Hepatocyte (in vitro differentiated cells): Measurements from ENCODE around the gene SLC25A25. TPM values are rescaled to one million over a fixed set of nuclear protein-coding genes. Genes with fewer than 3 reads are reported as not detected.
A peak's percentile ranks its signal among the peaks of the same experiment; 100 is the strongest.

ENCODE experiments used
- DNase-seq: peaks from one replicate; pipeline ENCODE4 v3.0.0-alpha.2; 2016; ENCODE audit warnings: low spot score
- H2AFZ ChIP-seq: fragments of 200-600 bp; sonication (generic); 2 replicates; pipeline ENCODE4 v1.6.0; 2016; ENCODE audit warnings: antibody characterized with exemption, mild to moderate bottlenecking
- H3K27ac ChIP-seq: fragments of 200-600 bp; sonication (generic); 2 replicates; pipeline ENCODE4 v1.5.1; 2016; ENCODE audit warnings: mild to moderate bottlenecking
- H3K27me3 ChIP-seq: fragments of 200-600 bp; sonication (generic); 2 replicates; pipeline ENCODE4 v1.6.1; 2016
- H3K36me3 ChIP-seq: fragments of 200-600 bp; sonication (generic); replicated peaks from 2 replicates; pipeline ENCODE4 v1.5.1; 2016; ENCODE audit warnings: low read depth; ENCODE audit not compliant: insufficient read depth
- H3K4me1 ChIP-seq: fragments of 200-600 bp; sonication (generic); 2 replicates; pipeline ENCODE4 v1.5.1; 2016; ENCODE audit warnings: mild to moderate bottlenecking, moderate library complexity; ENCODE audit not compliant: insufficient read depth
- H3K4me2 ChIP-seq: fragments of 200-600 bp; sonication (generic); 2 replicates; pipeline ENCODE4 v1.6.0; 2016
- H3K4me3 ChIP-seq: fragments of 200-600 bp; sonication (generic); 2 replicates; pipeline ENCODE4 v1.5.1; 2016; ENCODE audit warnings: mild to moderate bottlenecking
- H3K79me2 ChIP-seq: fragments of 200-600 bp; sonication (generic); 2 replicates; pipeline ENCODE4 v1.6.0; 2017; ENCODE audit warnings: mild to moderate bottlenecking
- H3K9me2 ChIP-seq: fragments of 200-600 bp; sonication (generic); replicated peaks from 2 replicates; pipeline ENCODE4 v1.6.0; 2017; ENCODE audit warnings: mild to moderate bottlenecking; ENCODE audit not compliant: insufficient read depth
- H3K9me3 ChIP-seq: fragments of 200-600 bp; sonication (generic); 2 replicates; pipeline ENCODE4 v1.5.1; 2016; ENCODE audit warnings: low read depth, mild to moderate bottlenecking
- H4K20me1 ChIP-seq: fragments of 200-600 bp; sonication (generic); 2 replicates; pipeline ENCODE4 v1.6.0; 2016; ENCODE audit warnings: mild to moderate bottlenecking; ENCODE audit not compliant: insufficient read depth, poor library complexity, severe bottlenecking
- CTCF ChIP-seq: fragments of 200-600 bp; sonication (generic); IDR thresholded peaks from 2 replicates; pipeline ENCODE4 v1.5.1; 2016; ENCODE audit warnings: antibody characterized with exemption, mild to moderate bottlenecking; ENCODE audit not compliant: poor library complexity
- EZH2 ChIP-seq: fragments of 200-600 bp; sonication (generic); IDR thresholded peaks from 2 replicates; pipeline ENCODE4 v1.6.1; 2016; ENCODE audit warnings: antibody characterized with exemption, mild to moderate bottlenecking, borderline replicate concordance
- EZH2phosphoT487 ChIP-seq: fragments of 200-600 bp; sonication (generic); IDR thresholded peaks from one replicate; pipeline ENCODE4 v1.6.1; 2018; ENCODE audit warnings: antibody characterized with exemption, mild to moderate bottlenecking, low read depth, moderate library complexity; ENCODE audit not compliant: unreplicated experiment, severe bottlenecking
- WGBS: methylation state at CpG from one replicate; pipeline ENCODE4 v1.1.6; 2016; ENCODE audit warnings: low lambda C conversion rate; ENCODE audit errors: missing lambda C conversion rate; 5-methylcytosine and 5-hydroxymethylcytosine counted together
- polyA plus RNA-seq: library from polyadenylated mRNA; unstranded; fragments of >200 nt; fragmentation: Nextera tagmentation; extraction: Ambion mirVana; gene quantifications from 2 replicates; pipeline ENCODE4 v1.2.1, GENCODE V29; 2016
- total RNA-seq: library from RNA; depleted of rRNA; stranded (reverse); fragments of >200 nt; gene quantifications from 2 replicates; pipeline ENCODE4 v1.2.3, GENCODE V29; 2014

Gene SLC25A25
- total and polyA plus RNA-seq, 2 experiments from 2014 or later, result 51.0 to 62.3 TPM

- H2AFZ ChIP-seq, result no peak overlapping the region
- H3K79me2 ChIP-seq, result peaks cover 33% of the 10 kb centered on the region
- no peaks in the 10 kb centered on the region for H3K36me3 ChIP-seq
- no peak for DNase-seq
- peaks cover 19% of the 10 kb centered on the region for H3K4me1 ChIP-seq
- no peak overlapping the region for H3K27ac ChIP-seq
- no peaks in the 10 kb centered on the region for H3K9me2 ChIP-seq
- H3K9me3 ChIP-seq, result no peaks in the 10 kb centered on the region
- TF ChIP-seq CTCF (no peak), EZH2 (no peak), EZH2phosphoT487 (no peak)
- H3K27me3 ChIP-seq, result no peaks in the 10 kb centered on the region
- H3K4me3 ChIP-seq, result no peak overlapping the region
- WGBS, result 64% methylated on average over 10 of the region's 10 CpGs
- no peaks in the 10 kb centered on the region for H4K20me1 ChIP-seq
- H3K4me2 ChIP-seq, result peak overlapping the region; percentile 88
Observed at GRCh38 chr9:128125580-128126354, 57.7 kb downstream of the SLC25A25 start.

GRCh38 chr9:128127568-128127989 lies 59.5 kb downstream of the SLC25A25 start, which contains the start of gene PTGES2:
PTGES2 (minus strand) TSS chr9:128127729; CDS start chr9:128127717, 12 bp downstream.
- H3K9me2 ChIP-seq, result no peaks in the 10 kb centered on the region
- H3K79me2 ChIP-seq, result peaks cover 33% of the 10 kb centered on the region
- peak within 1 kb of the TSS; percentile 44 for H3K4me3 ChIP-seq
- H3K9me3 ChIP-seq, result no peaks in the 10 kb centered on the region
- H4K20me1 ChIP-seq, result no peaks in the 10 kb centered on the region
- H3K4me2 ChIP-seq, result peak within 1 kb of the TSS; percentile 88
- peak; percentile 93 for DNase-seq
- peaks cover 19% of the 10 kb centered on the region for H3K4me1 ChIP-seq
- no peaks in the 10 kb centered on the region for H3K36me3 ChIP-seq
- peak within 1 kb of the TSS; percentile 94 for H2AFZ ChIP-seq
- no peaks in the 10 kb centered on the region for H3K27me3 ChIP-seq
- H3K27ac ChIP-seq, result peak within 1 kb of the TSS; percentile 97
- TF ChIP-seq EZH2 (no peak), CTCF (no peak), EZH2phosphoT487 (no peak)
- 1% methylated on average over 52 of the region's 56 CpGs for WGBS

DNA sequence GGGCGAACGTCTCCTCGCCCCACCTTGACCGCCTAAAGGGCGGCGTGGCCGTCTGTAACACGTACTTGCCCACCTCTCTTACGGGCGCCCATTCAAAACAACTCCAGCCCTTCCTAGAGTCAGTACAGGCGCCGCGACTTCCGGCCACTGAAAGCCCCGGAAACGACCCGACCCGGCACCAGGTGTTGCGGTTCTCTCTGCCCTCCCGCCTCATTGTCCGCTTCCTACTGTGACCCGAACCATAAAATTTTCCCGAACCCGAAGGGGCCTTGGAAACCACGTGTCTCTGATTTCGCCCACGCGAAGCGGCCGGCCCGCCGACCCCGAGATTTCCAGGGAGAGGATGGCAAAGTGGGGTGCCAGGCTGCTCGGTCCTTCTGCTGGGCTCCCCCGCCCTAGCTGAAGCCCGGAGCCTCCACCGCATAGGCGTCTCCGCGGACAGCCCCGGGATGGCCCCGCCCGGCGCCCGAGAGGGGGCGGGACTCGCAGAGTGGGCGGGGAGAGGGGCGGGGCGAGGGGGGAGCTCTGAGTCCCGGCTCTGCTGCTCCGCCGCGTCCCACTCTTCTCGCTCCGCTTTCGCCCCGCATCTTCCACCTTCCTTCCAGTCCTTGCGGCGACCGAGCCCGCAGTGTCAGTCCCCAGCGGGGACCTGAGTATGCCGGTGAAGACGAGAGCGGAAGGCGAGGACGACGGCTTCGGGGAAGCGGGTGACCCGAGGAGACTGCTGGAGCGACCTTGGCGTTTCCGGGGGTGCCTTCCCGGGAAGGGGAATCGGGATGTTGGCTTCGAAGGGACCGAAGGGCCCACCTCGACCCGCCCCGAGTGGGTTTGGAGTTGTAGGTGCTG lies 60.2 kb downstream of the SLC25A25 start:
- Histone ChIP-seq H3K79me2 (peaks cover 33% of the 10 kb centered on the region), H3K4me3 (peak overlapping the region; percentile 44), H3K9me3 (no peaks in the 10 kb centered on the region), H2AFZ (peak overlapping the region; percentile 94), H3K9me2 (no peaks in the 10 kb centered on the region), H4K20me1 (no peaks in the 10 kb centered on the region), H3K4me1 (peaks cover 19% of the 10 kb centered on the region), H3K27ac (peak overlapping the region; percentile 97), H3K36me3 (no peaks in the 10 kb centered on the region), H3K27me3 (no peaks in the 10 kb centered on the region), H3K4me2 (peak overlapping the region; percentile 88)
- DNase-seq, result peak; percentile 92
- no peak for TF ChIP-seq CTCF
- TF ChIP-seq EZH2, result no peak
- no peak for TF ChIP-seq EZH2phosphoT487
- WGBS, result 1% methylated on average over 50 of the region's 82 CpGs
